GM12878 (cell line): Measurements from ENCODE around the gene GARNL3. TPM values are rescaled to one million over a fixed set of nuclear protein-coding genes. Genes with fewer than 3 reads are reported as not detected.
A peak's percentile ranks its signal among the peaks of the same experiment; 100 is the strongest.

ENCODE experiments used
- ATF7 ChIP-seq: fragments of 450-650 bp; IDR thresholded peaks from 2 replicates; pipeline ENCODE4 v1.6.1; 2016; ENCODE audit warnings: low read depth, mild to moderate bottlenecking
- BRCA1 ChIP-seq: IDR thresholded peaks from 2 replicates; pipeline ENCODE4 v1.6.1; 2011; ENCODE audit warnings: low read depth, low read length, improper control_type of control experiment
- EGR1 ChIP-seq, 2 experiments: IDR thresholded peaks; 1 replicate in 1 of 2; 2 replicates in 1 of 2; pipeline ENCODE4 v1.6.1; 2011 to 2012; ENCODE audit warnings: low read depth in 2 of 2, low read length in 2 of 2, borderline replicate concordance in 1 of 2, mild to moderate bottlenecking in 1 of 2, moderate library complexity in 1 of 2
- IRF3 ChIP-seq: fragments of 450-650 bp; IDR thresholded peaks from 2 replicates; pipeline ENCODE4 v1.6.1; 2014; ENCODE audit warnings: mild to moderate bottlenecking
- JUND ChIP-seq: IDR thresholded peaks from 2 replicates; pipeline ENCODE4 v1.6.1; 2012; ENCODE audit warnings: low read depth, mild to moderate bottlenecking, low read length, improper control_type of control experiment, moderate library complexity
- MAX ChIP-seq: IDR thresholded peaks from 2 replicates; pipeline ENCODE4 v1.6.1; 2012; ENCODE audit warnings: low read depth, low read length, improper control_type of control experiment
- MEF2A ChIP-seq: IDR thresholded peaks from 2 replicates; pipeline ENCODE4 v1.6.1; 2011; ENCODE audit warnings: low read depth, mild to moderate bottlenecking, low read length, moderate library complexity; ENCODE audit not compliant: insufficient read depth
- MTA2 ChIP-seq: fragments of 450-650 bp; IDR thresholded peaks from 2 replicates; pipeline ENCODE4 v1.6.1; 2016; ENCODE audit warnings: low read depth, mild to moderate bottlenecking, moderate library complexity
- NKRF ChIP-seq: fragments of 450-650 bp; conservative IDR thresholded peaks from 2 replicates; pipeline ENCODE4 v1.6.1; 2017; ENCODE audit warnings: mild to moderate bottlenecking, moderate library complexity
- PAX5 ChIP-seq: IDR thresholded peaks from 2 replicates; pipeline ENCODE4 v1.6.1; 2011; ENCODE audit warnings: low read depth, low read length, borderline replicate concordance
- PML ChIP-seq: IDR thresholded peaks from 2 replicates; pipeline ENCODE4 v1.6.1; 2012; ENCODE audit warnings: low read length, inconsistent platforms
- ZBTB11 ChIP-seq: fragments of 450-650 bp; formaldehyde crosslinking; IDR thresholded peaks from 2 replicates; pipeline ENCODE4 v1.5.0; 2022; ENCODE audit warnings: mild to moderate bottlenecking, missing genetic modification characterization
- ZNF24 ChIP-seq: fragments of 450-650 bp; IDR thresholded peaks from 2 replicates; pipeline ENCODE4 v1.6.1; 2017; ENCODE audit warnings: antibody characterized with exemption, mild to moderate bottlenecking
- ZNF592 ChIP-seq: fragments of 450-650 bp; IDR thresholded peaks from 2 replicates; pipeline ENCODE4 v1.6.1; 2017; ENCODE audit warnings: mild to moderate bottlenecking, moderate library complexity
- polyA plus RNA-seq, 11 experiments: library from polyadenylated mRNA; depleted of rRNA in 4 of 11; unstranded in 6 of 11; stranded (reverse) in 5 of 11; fragments of >200 nt; fragmentation: Nextera tagmentation in 4 of 11; fragmentation: Illumina TruSeq in 1 of 11; extraction: Ambion mirVana in 4 of 11; extraction: Trizol in 1 of 11; gene quantifications; 1 replicate in 1 of 11; 2 replicates in 10 of 11; pipeline versions ENCODE4 v1.2.1 to v1.2.3, GENCODE V29; 2011 to 2016; ENCODE audit warnings: inconsistent platforms in 2 of 11, missing spikeins in 2 of 11, low read depth in 1 of 11
- total RNA-seq, 4 experiments: library from RNA; depleted of rRNA in 3 of 4; stranded (reverse); fragments of >200 nt in 3 of 4; fragmentation: Illumina TruSeq in 1 of 4; extraction: Trizol in 1 of 4; gene quantifications; 2 replicates each; pipeline versions ENCODE4 v1.2.1 to v1.2.3, GENCODE V29; 2013 to 2021

GARNL3 gene
- total and polyA plus RNA-seq, 10 of the 15 experiments (the other 5 are each of a cell fraction or from before 2014, with no cell fraction given): 0.89 to 13.2 (median 6.3) TPM

GRCh38 chr9:127396808-127397645 lies 132.5 kb downstream of the GARNL3 start, which contains the start of gene SLC2A8 (continued):
- TF ChIP-seq IRF3 (peak; percentile 87), NKRF (peak; percentile 88), BRCA1 (no peak), ZBTB11 (CRISPR knock-in tag) (no peak), EGR1 (IDR thresholded peaks at IDR 0.05; ENCODE audit: borderline replicate concordance in 1 of 2, low read depth in 2 of 2, low read length in 2 of 2) (no peak), MAX (0 out of 2 replicates have a peak, but pooled peaks have one; percentile 1), ZNF24 (no peak), JUND (no peak), MTA2 (no peak), PML (no peak), PAX5 (no peak), MEF2A (no peak), ZNF592 (no peak), ATF7 (no peak)
